DOHH2 (cell line): ENCODE measurements around the gene PLEKHN1.

Experiments
- CTCF ChIP-seq: fragments of 200-600 bp; sonication (generic); IDR thresholded peaks from one replicate; pipeline ENCODE4 v1.5.1; 2014; ENCODE audit warnings: antibody characterized with exemption, mild to moderate bottlenecking, low read depth, low read length; ENCODE audit not compliant: poor library complexity, severe bottlenecking
- EZH2phosphoT487 ChIP-seq: fragments of 200-600 bp; sonication (generic); IDR thresholded peaks from 2 replicates; pipeline ENCODE4 v1.6.1; 2017; ENCODE audit warnings: borderline replicate concordance, mild to moderate bottlenecking, antibody characterized with exemption, low read length, moderate library complexity, mixed read lengths

- TF ChIP-seq CTCF (no peak), EZH2phosphoT487 (no peak)
Measured at GRCh38 chr1:917076-917459, 49.2 kb upstream of the PLEKHN1 start.
